IMR-90 (cell line): ENCODE measurements around the gene PAX3. TPM values are rescaled to one million over a fixed set of nuclear protein-coding genes. Genes with fewer than 3 reads are reported as not detected.

Experiments
- ATAC-seq: fragments of 200-7000 bp; cut with Tn5 transposase; 2 replicates; pipeline ENCODE4 v1.9.1; 2020; ENCODE audit warnings: low read depth, mild to moderate bottlenecking, moderate library complexity
- BruUV-seq: library from RNA; stranded (reverse); fragments of 400-500 nt; replicated peaks from 2 replicates; lab custom pipeline; 2021; lab: Mats Ljungman, UMichigan
- CTCF ChIA-PET: fragments of 300-600 bp; formaldehyde crosslinking; extraction: SDS; loops from one replicate; lab custom pipeline; 2021; ENCODE audit warnings: antibody characterized with exemption; lab: Yijun Ruan, JAX
- POLR2A ChIA-PET: fragments of 300-600 bp; sonication (Branson Sonifier 250); formaldehyde crosslinking; loops from one replicate; lab custom pipeline; 2022; ENCODE audit warnings: antibody characterized with exemption; ENCODE audit not compliant: unreplicated experiment; lab: Charles Lee
- DNase-seq: peaks from one replicate; pipeline ENCODE4 v3.0.0; 2013
- H2AFZ ChIP-seq: replicated peaks from 2 replicates; pipeline ENCODE3; 2013; ENCODE audit warnings: low read length, mild to moderate bottlenecking; ENCODE audit not compliant: poor library complexity
- H2AK5ac ChIP-seq: 2 replicates; pipeline ENCODE4 v1.6.1; 2013; ENCODE audit warnings: low read depth, low read length, inconsistent platforms
- H2AK9ac ChIP-seq: replicated peaks from 2 replicates; pipeline ENCODE3; 2013; ENCODE audit warnings: mild to moderate bottlenecking, low read depth, low read length, moderate library complexity; ENCODE audit not compliant: poor library complexity
- H2BK120ac ChIP-seq: 2 replicates; pipeline ENCODE4 v1.6.1; 2013; ENCODE audit warnings: low read depth, low read length, inconsistent platforms
- H2BK15ac ChIP-seq: 3 replicates; pipeline ENCODE4 v1.6.1; 2013; ENCODE audit warnings: low read depth, low read length, inconsistent platforms
- H2BK20ac ChIP-seq: 2 replicates; pipeline ENCODE4 v1.6.1; 2013; ENCODE audit warnings: low read depth, mild to moderate bottlenecking, inconsistent platforms, low read length, moderate library complexity
- H2BK5ac ChIP-seq: 2 replicates; pipeline ENCODE4 v1.6.1; 2013; ENCODE audit warnings: mild to moderate bottlenecking, low read depth, low read length, inconsistent platforms; ENCODE audit not compliant: poor library complexity, severe bottlenecking
- H3K14ac ChIP-seq: replicated peaks from 2 replicates; pipeline ENCODE4 v1.6.1; 2013; ENCODE audit warnings: low read depth, low read length, inconsistent platforms
- H3K18ac ChIP-seq: 2 replicates; pipeline ENCODE4 v1.6.1; 2013; ENCODE audit warnings: low read depth, low read length, control low read depth
- H3K23ac ChIP-seq: 2 replicates; pipeline ENCODE4 v1.6.1; 2013; ENCODE audit warnings: low read depth, low read length, inconsistent platforms
- H3K27ac ChIP-seq: 2 replicates; pipeline ENCODE4 v1.5.1; 2013; ENCODE audit warnings: mild to moderate bottlenecking, control low read depth, low read length; ENCODE audit not compliant: insufficient read depth
- H3K27me3 ChIP-seq: 2 replicates; pipeline ENCODE4 v1.6.1; 2013; ENCODE audit warnings: low read length; ENCODE audit not compliant: control insufficient read depth, insufficient read depth
- H3K36me3 ChIP-seq: 2 replicates; pipeline ENCODE4 v1.6.1; 2013; ENCODE audit warnings: low read length, mixed read lengths; ENCODE audit not compliant: control insufficient read depth, insufficient read depth
- H3K4ac ChIP-seq: 2 replicates; pipeline ENCODE4 v1.6.1; 2013; ENCODE audit warnings: low read depth, low read length, inconsistent platforms
- H3K4me1 ChIP-seq: 2 replicates; pipeline ENCODE4 v1.6.1; 2013; ENCODE audit warnings: low read length, mixed read lengths; ENCODE audit not compliant: control insufficient read depth, insufficient read depth
- H3K4me2 ChIP-seq: 2 replicates; pipeline ENCODE4 v1.6.1; 2013; ENCODE audit warnings: low read depth, mild to moderate bottlenecking, control low read depth, low read length, moderate library complexity
- H3K4me3 ChIP-seq: 2 replicates; pipeline ENCODE4 v1.5.1; 2013; ENCODE audit warnings: low read depth, mild to moderate bottlenecking, control low read depth, low read length, moderate library complexity; ENCODE audit not compliant: insufficient read depth
- H3K56ac ChIP-seq: 2 replicates; pipeline ENCODE4 v1.6.1; 2013; ENCODE audit warnings: low read length, inconsistent platforms; ENCODE audit not compliant: insufficient read depth; ENCODE audit errors: extremely low read depth
- H3K79me1 ChIP-seq, 2 experiments: 2 replicates each; pipeline ENCODE4 v1.6.1; 2013; ENCODE audit warnings: low read length in 2 of 2, inconsistent platforms in 1 of 2, low read depth in 1 of 2
- H3K9ac ChIP-seq: 2 replicates; pipeline ENCODE4 v1.6.1; 2013; ENCODE audit warnings: low read depth, low read length, control low read depth
- H3K9me1 ChIP-seq: 2 replicates; pipeline ENCODE4 v1.6.1; 2013; ENCODE audit warnings: low read length, inconsistent platforms; ENCODE audit not compliant: insufficient read depth
- H3K9me3 ChIP-seq: 2 replicates; pipeline ENCODE4 v1.6.1; 2013; ENCODE audit warnings: low read length; ENCODE audit not compliant: control insufficient read depth, insufficient read depth
- H4K20me1 ChIP-seq: 2 replicates; pipeline ENCODE4 v1.6.1; 2013; ENCODE audit warnings: low read length, inconsistent platforms; ENCODE audit not compliant: insufficient read depth
- H4K5ac ChIP-seq: 2 replicates; pipeline ENCODE4 v1.6.1; 2013; ENCODE audit warnings: mild to moderate bottlenecking, low read depth, low read length, control low read depth
- H4K8ac ChIP-seq, 2 experiments: 2 replicates each; pipeline ENCODE4 v1.6.1; 2013; ENCODE audit warnings: low read depth in 2 of 2, low read length in 2 of 2, control low read depth in 1 of 2, inconsistent platforms in 1 of 2
- H4K91ac ChIP-seq: 2 replicates; pipeline ENCODE4 v1.6.1; 2013; ENCODE audit warnings: low read depth, low read length, inconsistent platforms; ENCODE audit not compliant: insufficient read depth
- BHLHE40 ChIP-seq: fragments of 150-350 bp; IDR thresholded peaks from 2 replicates; pipeline ENCODE4 v1.6.1; 2016; ENCODE audit warnings: mild to moderate bottlenecking, low read depth, low read length
- CTCF ChIP-seq: conservative IDR thresholded peaks from 2 replicates; pipeline ENCODE4 v1.5.1; 2012; ENCODE audit warnings: mild to moderate bottlenecking, low read depth, low read length, improper control_type of control experiment
- RFX5 ChIP-seq: IDR thresholded peaks from 2 replicates; pipeline ENCODE4 v1.8.0; 2012; ENCODE audit warnings: low read depth, mild to moderate bottlenecking, low read length, moderate library complexity
- dilution Hi-C: fragments of 300-500 bp; cut with HindIII; formaldehyde crosslinking; loops from one replicate; pipeline ENCODE4 v1.14.3; 2018; ENCODE audit warnings: low sequenced_read_pairs; ENCODE audit not compliant: unreplicated experiment
- in situ Hi-C: fragments of 300-500 bp; cut with MboI; formaldehyde crosslinking; loops from 3 replicates; pipeline ENCODE4 v1.14.3; 2019; ENCODE audit warnings: low sequenced_read_pairs, inconsistent platforms, mixed read lengths
- intact Hi-C: fragments of 100-400 bp; cut with micrococcal nuclease; formaldehyde crosslinking; loops from 2 replicates; pipeline ENCODE4 v1.10.0; 2022
- polyA plus RNA-seq, 3 experiments: library from polyadenylated mRNA; depleted of rRNA; stranded (reverse); fragments of >200 nt; gene quantifications; 2 replicates each; pipeline ENCODE4 v1.2.3, GENCODE V29; 2012; ENCODE audit warnings: low replicate concordance in 1 of 3
- total RNA-seq: library from RNA; depleted of rRNA; stranded (reverse); fragments of >200 nt; gene quantifications from 2 replicates; pipeline ENCODE4 v1.2.3, GENCODE V29; 2012

The PAX3 gene
- total and polyA plus RNA-seq, 2 of the 4 experiments (the other 2 are of a cell fraction): not detected

- no peak overlapping the region for H4K8ac ChIP-seq
- no peak overlapping the region for H3K56ac ChIP-seq
- no peak overlapping the region for H3K27ac ChIP-seq
- no peak overlapping the region for H2BK20ac ChIP-seq
- H4K5ac ChIP-seq: no peak overlapping the region
- BruUV-seq: no TSS peak
- DNase-seq (no peak), ATAC-seq (no peak)
- no peak overlapping the region for H3K4ac ChIP-seq
- no peaks in the 10 kb centered on the region for H3K79me1 ChIP-seq
- ChIA-PET CTCF (no interaction called here), POLR2A (no interaction called here)
- no peaks in the 10 kb centered on the region for H3K27me3 ChIP-seq
- no peaks in the 10 kb centered on the region for H3K36me3 ChIP-seq
- H3K14ac ChIP-seq: no peak overlapping the region
- no peak overlapping the region for H2BK5ac ChIP-seq
- no peak overlapping the region for H2AK9ac ChIP-seq
- H4K20me1 ChIP-seq: no peaks in the 10 kb centered on the region
- in situ Hi-C loops: no loop called here
- H3K4me1 ChIP-seq: no peaks in the 10 kb centered on the region
- H3K9me3 ChIP-seq: no peaks in the 10 kb centered on the region
- dilution Hi-C loops: no loop called here
- H2BK15ac ChIP-seq: no peak overlapping the region
- no peak overlapping the region for H2AK5ac ChIP-seq
- H4K91ac ChIP-seq: no peak overlapping the region
- TF ChIP-seq RFX5 (no peak), BHLHE40 (no peak), CTCF (no peak)
- intact Hi-C loops: no loop called here
- no peak overlapping the region for H2AFZ ChIP-seq
- no peak overlapping the region for H3K23ac ChIP-seq
- H3K9ac ChIP-seq: no peak overlapping the region
- no peak overlapping the region for H3K18ac ChIP-seq
- no peak overlapping the region for H2BK120ac ChIP-seq
- no peak overlapping the region for H3K4me2 ChIP-seq
- H3K4me3 ChIP-seq: no peak overlapping the region
- H3K9me1 ChIP-seq: no peaks in the 10 kb centered on the region
These were observed 43.7 kb downstream of the PAX3 start for GRCh38 chr2:222255090-222255489.
